ENCODE results near the gene BRINP2.
"Not testable (repeated sequence)": the region's sequence is repeated elsewhere in the genome, so short reads cannot be mapped to it uniquely, and the experiment has no call there.

The BRINP2 gene

DNA sequence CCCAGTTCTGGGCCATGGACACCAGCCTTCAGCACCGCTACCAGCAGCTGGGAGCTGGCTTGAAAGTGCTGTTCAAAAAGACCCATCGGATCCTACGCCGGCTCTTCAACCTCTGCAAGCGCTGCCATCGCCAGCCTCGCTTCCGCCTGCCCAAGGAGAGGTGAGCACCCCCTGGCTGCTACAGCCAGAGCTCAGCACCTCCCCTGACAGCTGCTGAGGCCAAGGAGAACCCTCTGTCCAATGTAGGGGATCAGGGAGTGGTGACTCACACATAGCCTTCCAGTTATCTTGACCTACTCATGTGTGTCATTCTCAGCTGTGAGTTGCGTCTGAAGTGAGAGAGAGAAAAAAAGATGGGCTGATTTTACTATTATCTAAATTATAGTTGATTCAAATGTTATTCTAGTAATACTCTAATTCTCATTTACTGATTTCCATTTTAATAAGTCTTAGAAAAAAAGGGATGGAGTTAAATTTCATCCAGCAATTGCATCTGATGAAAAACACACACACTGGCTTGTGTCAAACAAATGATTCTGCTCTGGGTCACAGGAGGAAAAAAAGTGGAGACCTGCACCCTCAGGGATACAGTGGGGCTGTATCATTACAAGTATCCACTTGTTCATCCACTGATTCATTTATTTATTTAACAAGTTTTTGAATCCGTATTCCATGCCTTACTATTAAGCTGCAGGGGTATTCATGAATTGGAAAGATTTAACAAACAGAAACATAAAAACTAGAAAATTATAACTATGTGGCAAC is 108.0 kb downstream of the BRINP2 start:
- no peak for DNase-seq

DNA sequence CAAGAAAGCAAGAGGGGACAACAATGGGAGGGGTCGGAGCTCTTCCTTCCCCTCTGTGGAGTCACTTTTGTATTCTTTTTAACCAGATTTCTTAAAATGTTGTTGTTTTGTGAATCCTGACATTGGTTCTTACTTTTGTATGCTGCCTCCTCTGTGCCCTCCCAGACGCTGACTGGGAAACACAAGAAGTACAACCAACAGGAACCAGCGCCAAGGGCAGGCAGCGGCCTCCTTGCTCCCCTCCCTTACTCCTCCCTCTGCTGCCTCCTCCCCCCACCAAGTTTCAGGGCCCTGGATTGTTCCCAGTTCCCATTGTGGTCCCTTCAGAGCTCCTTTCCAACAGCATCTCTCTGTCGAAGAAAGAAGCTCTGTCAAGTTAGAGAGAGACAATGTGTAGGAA is 111.1 kb downstream of the BRINP2 start:
- no peak for DNase-seq

DNA sequence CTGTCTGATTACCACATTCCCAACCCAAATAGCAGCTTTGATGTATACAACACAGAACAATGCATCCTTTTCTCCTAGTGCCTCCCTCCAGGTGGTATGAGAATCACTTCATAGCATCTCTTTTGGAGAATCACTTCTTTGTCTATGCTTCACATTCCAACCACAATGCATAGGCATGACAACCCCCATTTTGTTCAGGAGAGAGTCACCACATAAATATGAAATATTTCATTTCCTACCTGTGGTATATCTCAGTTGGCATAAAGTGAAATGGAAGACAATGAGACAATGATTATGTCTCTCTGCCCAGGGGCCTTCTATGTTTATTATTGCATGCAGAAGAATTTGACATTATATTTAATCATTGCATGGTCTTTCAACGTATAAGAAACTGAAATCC is 112.2 kb downstream of the BRINP2 start:
- no peak for DNase-seq

DNA sequence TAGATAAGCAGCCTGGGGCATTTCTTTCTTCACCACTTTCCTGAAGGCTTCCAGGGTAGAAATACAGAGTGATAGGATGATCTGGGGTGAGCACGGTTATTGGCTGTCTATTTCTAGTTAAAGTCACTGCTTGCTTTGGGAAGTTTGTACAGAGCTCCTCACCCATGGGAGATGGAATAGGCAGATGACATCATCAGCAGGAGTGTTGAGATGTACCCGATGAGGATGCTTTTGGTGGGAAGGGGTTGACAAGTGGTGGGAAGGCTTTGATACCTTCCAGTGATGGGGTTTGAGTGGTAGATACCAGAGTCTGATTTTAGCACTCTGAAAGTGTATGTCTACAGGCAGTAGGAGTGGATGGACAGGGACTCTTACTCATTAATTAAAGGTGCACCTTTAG is 112.6 kb downstream of the BRINP2 start:
- no peak for DNase-seq

DNA sequence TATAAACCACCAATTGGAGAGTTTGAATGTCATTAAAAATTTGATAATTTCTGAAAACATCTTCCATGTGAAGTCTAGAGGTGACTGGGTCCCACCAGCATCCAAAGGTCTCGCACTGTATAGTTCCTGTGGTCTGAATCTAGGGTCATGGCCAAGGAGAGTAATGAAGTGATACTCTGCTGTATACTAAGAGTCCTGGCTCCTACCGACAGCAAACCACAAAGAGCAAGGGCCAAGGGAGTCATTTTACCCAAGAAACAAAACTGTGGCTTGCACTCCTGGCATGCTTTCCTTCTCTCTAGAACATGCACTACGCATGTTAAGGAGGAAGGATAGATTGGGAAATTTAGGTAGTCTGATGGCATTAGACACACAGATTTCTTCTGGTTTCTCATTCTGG is 115.6 kb downstream of the BRINP2 start:
- no peak for DNase-seq

DNA sequence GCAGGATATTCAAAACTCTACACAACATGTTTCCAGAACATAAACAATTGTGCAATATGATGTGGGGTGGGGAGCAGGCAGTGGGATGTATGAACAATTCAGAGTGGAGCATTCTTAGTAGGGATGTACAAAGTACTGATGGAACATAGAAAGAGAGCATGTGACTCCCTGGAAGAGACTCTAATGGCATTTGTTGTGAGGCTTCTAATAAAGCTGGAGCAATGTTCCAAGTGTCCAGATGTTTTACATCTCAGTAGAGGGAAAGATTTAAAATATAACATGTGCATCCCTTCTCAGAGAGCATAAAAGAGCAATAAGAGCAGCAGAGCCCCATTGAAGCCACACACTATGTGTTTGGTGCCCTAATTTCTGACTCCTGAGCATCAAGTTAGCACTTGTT is 116.5 kb downstream of the BRINP2 start:
- DNase-seq = no peak

DNA sequence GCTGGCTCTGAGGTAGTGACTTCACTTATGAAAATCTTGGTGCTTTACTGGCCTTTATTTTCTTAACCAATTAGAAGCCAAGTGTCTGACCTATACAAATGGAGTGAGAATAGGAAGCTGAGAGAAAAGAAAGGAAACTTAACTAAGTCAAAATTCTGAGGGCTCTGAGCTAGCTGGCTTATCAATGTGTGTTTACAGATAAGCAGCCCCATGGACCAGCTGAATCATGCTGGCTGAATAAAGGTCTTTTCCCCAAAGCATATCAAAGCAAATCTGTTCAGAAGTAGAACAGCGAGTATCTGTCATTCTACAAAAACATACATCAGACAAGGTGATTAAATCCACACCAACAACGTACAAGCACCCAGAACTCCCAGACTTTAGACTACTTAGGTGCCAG is 117.2 kb downstream of the BRINP2 start:
- DNase-seq = no peak

DNA sequence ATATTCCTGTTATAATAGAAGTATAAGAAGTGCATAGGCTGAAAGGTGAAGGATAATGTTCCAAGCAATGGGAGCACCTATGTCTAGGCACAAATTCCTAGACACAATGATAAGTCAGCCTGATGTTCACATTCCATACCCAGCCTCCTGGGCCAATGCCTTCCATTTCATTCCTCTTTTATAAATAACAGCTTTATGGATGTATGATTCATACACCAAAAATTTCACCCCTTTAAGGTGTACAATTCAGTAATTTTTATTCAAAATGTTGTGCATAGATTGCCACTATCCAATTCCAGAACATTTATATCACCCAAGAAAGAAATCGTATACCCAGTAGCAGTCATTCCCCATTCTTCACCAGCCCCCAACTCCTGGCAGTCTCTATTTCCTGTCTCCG is 118.8 kb downstream of the BRINP2 start:
- no peak for DNase-seq

DNA sequence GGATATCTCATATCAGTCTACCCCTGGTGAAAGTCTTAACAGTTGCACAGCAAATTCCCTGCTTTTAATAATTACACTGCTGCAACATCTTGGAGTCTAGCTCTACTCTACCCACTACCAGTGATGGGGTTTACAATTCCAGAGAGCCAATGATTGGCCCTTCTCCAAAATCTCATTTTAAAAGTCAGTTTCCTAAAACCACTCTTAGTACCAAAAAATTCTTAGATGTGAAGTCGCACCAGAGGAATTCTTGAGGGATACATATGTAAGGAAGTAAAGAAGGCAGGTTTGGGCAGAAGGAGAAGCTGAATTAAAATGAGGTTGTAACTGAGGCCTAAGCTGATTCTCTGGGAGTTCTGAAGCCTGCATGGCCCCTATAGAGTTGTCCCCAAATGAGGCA is 129.7 kb downstream of the BRINP2 start:
- no peak for DNase-seq

DNA sequence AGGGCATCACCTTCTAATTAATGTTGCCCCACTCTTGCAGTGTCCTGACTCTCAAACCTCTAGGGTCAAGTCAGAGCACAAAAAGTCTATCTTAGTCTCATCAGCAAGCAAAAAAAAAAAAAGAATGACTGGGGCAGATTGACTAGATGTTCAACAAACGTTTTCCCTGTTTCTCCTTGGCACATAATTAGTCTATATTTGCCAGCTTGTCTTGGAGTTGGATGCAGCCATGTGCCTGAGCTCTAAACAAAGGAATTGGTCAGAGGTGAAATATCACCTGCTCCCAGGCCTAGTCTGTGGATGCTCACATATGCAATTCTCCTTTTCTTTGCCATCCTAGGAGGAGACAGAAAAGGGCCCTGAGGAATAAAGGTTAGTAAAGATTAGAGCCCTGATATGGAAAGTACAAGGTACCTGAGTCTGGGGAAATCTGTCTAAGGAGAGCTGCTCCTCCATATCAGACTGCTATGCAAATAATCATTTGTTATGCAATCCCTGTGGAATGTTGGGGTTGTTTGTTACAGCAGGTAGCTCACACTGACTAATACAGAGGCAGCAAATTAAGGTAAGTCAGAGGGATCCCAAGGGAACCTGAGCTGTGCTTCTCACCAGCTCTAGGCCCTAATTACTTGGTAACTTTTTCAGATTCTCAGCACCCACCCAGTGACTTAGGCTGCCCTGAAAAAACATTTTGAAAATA is 130.8 kb downstream of the BRINP2 start:
- no peak for DNase-seq

DNA sequence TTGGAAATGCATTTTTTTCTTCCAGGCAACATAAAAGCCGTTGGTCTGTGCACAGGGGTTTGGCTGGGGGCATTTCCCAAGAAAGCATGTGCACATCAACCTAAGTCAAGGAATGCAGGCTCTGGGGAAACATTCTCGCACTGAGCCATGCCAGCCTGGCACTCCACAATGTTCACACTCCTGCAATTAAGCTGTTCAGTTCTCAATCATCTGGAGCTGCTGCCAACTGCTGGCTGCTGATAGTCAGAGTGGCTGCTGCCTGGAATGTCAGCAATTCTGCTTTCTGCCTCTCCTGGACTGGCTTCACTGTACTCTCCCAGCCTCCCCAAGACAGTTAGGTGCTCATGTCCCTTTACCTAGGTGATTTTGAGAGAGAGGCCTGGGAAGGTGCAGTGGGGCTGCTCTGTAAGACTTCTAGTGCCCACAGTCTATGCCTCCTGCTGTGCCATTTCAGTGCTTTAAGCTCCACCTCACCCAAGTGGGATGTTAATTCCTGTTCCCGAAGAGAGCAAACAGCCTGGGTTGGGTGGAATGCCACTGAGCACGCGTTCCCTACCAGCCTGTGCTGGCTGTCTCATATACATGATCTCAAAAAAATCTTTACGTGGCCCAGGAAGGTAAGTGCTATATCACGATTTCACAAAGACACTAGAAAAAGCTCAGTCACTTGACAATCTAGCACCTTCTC is 131.7 kb downstream of the BRINP2 start:
- no peak for DNase-seq

DNA sequence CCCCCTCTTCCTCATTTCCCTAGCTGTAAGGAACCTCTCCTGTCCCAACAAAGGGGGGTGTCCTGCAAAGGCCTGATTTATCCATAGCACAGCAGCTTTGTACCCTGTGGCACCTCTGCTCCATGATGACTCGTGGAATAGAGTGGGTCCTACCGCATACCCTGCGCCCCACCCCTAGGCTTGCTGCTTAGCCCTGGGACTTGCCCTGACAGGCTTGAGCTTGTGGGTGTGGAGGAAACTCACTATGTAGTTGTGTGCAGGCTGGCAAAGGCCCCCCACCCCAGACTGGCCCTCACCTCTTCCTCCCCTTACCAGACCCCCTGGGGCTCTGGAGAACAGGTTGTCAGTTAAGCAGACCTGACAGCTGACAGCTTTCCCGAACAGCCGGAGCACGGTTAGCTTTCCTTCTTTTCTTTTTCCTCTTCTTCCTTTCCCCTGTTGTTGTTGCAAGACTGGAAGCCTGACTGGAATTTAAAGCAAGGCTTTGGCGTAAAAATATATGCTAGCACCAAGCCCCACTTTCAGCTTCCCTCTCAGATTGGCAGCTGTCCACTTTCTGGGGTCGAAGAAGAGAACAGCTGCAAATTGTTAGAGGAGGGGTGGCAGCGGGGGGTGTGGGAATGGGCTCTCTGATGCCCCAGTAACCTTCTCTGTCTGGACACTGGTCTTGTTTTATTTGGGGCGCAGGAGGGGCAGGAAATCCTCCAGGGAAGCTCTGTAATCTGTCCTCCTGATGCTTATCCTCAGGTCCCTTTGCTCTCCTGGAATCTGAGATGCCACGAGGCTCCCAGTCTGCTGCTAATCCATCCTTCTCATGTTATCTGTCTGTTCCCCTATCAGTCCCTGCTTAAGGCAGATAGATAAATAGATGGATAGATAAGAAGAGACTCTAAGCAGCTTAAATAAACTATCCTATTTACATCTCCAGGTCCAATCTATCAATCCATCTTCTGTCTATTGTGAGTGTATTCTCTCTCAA is 134.6 kb downstream of the BRINP2 start:
- DNase-seq = no peak

DNA sequence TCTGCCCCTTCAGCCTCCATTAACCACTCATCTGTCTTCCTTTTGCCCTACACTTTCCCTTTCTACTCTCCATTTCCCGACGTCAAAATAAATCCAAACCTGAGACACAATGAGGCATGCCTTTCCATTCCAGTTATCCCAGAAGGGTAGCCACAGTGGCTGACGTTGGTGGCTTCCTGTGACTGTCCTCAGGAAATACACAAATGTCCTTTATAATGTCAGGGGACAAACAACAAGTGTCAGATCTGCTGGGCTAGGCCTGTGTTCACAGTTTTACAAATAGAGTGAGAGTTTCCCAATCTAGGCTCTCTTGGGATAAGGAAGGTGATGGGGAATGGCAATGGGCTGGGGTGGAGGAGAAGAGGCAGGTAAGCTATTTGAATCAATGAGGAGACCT is 135.3 kb downstream of the BRINP2 start:
- no peak for DNase-seq

DNA sequence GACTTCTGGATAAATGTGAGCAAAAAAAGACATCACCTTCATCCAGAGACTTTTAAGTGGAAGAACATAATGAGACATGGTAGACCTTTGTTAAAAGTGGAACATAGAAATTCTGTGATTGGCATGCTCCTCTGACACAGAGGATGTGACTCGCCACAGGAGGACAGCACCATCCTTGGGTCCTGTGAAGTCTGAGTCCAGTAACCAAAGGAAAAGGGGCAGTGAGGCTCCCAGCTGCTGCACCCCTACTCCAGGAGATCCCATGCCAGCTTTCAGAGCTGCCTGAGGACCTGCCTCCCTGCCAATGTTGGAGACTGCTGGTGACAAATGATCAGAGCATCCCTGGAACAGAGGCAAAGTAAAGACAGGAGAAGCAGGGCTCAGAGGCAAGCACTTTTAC is 136.2 kb downstream of the BRINP2 start:
- no peak for DNase-seq

DNA sequence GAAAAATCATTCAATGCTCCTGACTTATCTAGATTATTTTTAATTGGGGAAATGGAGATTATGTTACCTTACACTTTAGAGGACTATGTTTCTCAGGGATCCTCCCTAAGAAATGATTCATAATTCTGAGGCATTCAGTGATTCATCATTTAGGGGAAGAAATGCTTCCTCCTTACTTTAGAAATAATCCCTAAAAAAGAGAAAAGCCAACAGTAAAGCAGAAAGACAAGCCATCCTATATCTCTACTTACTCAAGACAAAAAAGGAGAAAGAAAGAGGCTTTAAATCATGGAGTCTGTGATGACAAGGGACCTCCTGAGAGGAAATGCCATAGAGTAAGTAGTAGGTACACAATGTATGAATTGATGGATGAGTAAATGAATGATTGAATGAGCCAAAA is 137.0 kb downstream of the BRINP2 start:
- no peak for DNase-seq

DNA sequence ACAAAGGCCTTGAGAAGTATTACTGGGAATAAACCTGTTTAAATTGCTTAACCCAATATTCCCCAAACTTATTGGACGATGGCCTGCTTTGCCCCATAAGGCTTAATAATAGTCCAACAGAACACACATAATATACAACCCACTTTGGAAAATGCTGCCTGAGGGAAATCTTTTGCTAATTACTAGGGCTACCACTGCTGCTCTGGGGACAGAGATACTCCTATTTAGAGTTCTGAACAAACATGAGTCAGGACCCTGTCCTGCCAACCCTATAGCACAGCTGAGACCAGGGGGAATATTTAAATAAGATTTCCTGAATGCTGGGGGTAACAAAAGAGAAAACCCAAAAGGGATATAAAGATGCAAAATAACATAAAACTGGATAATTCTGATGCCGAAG is 139.1 kb downstream of the BRINP2 start:
- DNase-seq = no peak

DNA sequence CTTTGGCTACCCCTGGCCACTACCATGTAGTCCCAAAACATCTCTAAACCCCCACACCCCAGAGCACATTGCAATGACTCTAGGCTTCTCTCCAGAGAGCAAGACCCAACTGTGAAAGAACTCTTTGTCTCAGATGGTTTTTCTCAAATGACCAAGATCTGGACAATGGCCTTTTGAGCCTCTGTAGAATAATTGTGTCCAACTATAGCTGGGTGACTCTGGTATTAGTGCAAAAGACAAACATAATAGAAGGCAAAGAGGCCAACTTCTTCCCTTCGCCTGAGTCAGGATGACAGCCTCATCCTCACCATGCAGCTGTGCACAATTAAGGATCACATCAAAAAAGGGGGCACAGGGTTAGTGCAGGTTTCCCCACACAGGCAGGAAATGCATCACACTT is 139.6 kb downstream of the BRINP2 start:
- DNase-seq = no peak

DNA sequence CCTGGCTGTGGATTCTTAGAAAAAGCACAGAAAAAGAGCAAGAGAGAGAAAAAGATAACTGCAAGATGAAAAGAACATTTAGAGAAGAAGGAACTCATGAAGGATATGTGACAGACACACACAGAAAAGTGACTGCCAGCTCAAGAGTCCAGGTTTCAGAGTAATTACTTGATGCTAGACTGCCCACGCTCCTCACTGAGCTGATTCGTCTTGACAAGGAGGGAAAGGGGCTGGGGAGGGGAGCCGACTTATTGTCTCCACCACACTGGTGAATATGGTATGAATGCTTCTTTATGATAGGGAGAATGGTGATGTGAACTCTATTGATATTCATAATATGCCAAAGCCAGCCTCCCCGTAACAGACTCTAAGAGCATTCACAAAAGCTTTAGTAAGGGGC is 140.4 kb downstream of the BRINP2 start:
- DNase-seq = no peak

DNA sequence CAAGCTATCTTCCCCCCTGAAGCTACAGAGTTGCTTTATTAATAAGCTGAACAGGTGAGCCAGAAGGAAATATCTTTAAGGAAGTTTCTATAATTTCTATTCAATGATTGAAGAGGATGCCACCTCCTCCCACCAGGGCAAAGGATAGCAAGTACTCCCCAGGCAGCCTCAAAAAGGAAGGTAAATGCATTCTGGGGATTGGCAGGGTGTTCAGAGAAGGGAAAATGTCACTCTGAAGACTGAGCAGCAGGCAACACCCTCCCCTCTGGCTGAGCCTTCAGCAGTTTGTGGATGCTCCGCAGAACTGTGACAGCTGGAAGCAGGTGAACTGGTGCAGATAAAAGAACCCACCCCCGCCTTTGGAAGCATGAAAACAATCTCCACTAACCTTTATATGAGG is 140.8 kb downstream of the BRINP2 start:
- DNase-seq = no peak

DNA sequence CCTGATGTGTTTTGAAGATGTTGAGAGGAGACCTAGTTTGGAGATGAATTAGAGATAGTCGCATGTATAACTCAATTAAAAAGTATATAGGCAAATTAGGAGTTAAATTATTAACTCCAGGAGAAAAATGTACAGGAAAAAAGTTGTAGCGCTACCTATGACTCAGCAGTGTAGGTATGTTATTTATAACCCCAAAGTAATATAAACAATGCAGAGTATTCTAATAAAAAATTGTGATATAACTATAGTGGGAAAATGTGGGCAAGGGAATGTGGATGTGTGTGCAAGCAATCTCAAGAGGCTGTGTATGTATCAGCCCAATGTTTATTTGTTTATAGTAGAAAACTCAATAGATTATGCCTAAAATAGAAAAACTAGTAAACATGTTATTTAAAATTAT is 144.5 kb downstream of the BRINP2 start:
- DNase-seq = no peak

DNA sequence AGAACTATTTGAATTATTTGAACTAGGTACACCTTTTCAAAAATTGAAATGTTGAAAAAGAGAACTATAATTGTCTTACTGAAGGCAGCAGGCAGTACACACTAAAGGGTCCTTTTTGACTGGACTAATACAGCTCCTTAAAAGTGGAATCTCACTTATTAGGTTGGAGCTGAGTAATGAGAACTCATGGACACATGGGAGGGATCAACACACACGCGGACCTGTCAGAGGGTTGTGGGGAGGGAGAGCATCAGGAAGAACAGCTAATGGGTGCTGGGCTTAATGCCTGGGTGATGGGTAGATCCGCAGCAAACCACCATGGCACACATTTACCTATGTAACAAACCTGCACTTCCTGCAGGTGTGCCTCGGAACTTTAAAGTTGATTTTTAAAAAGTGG is 145.0 kb downstream of the BRINP2 start:
- no peak for DNase-seq

DNA sequence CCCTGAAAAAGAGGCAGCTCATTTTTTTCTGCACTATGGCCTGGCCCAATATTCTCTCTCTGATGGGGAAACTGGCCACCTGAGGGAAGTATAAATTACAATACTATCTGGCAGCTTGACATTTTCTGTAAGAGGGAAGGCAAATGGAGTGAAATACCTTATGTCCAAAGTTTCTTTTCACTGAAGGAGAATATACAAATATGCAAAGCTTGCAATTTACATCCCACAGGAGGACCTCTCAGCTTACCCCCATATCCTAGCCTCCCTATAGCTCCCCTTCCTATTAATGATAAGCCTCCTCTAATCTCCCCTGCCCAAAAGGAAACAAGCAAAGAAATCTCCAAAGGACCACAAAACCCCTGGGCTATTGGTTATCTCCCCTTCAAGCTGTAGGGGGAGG is 150.7 kb downstream of the BRINP2 start:
- not testable (repeated sequence) for DNase-seq

DNA sequence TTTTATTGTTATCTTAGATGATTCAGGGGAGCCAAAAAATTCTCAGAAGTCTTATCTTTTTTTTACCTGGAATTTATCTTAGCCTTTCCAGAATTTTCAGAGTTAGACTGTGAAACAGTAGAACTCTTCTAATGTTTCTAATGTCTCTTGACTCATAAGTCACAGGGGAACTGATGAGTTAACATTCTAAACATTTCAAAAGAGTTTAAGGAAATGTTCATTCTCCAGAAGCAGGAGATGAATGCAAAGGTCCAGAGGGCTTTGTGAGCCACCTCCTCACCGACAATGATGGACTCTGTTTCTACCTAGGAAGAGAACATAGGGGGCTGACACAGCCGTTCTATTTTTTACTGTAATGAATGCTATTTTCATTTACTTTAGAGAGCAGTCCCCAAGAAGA is 157.5 kb downstream of the BRINP2 start:
- DNase-seq = no peak

All from NCI-H774 (cell line).